GM19043 (cell line): ENCODE data around the gene CDC45.

ENCODE experiments used
- ATAC-seq: cut with Tn5 transposase; IDR thresholded peaks from one replicate; pipeline ENCODE4 v1.9.1; 2021; ENCODE audit warnings: low read depth; ENCODE audit not compliant: unreplicated experiment

CDC45 gene

GRCh38 chr22:19492504-19493174 lies 12.9 kb downstream of the CDC45 start:
- no peak for ATAC-seq

- ATAC-seq = no peak
These were observed 14.4 kb downstream of the CDC45 start for GRCh38 chr22:19494001-19494560.

GRCh38 chr22:19494676-19495173 lies 15.0 kb downstream of the CDC45 start:
- ATAC-seq = no peak

- no peak for ATAC-seq
These were observed 16.0 kb downstream of the CDC45 start for GRCh38 chr22:19495562-19496323.

GRCh38 chr22:19496324-19496630 lies 16.6 kb downstream of the CDC45 start:
- no peak for ATAC-seq

- no peak for ATAC-seq
These were observed 17.5 kb downstream of the CDC45 start for GRCh38 chr22:19497245-19497644.

- ATAC-seq = no peak
These were observed 18.6 kb downstream of the CDC45 start for GRCh38 chr22:19498154-19498865.

GRCh38 chr22:19498866-19499190 lies 19.1 kb downstream of the CDC45 start:
- no peak for ATAC-seq

GRCh38 chr22:19499236-19499879 lies 19.6 kb downstream of the CDC45 start:
- no peak for ATAC-seq

- no peak for ATAC-seq
These were observed 20.1 kb downstream of the CDC45 start for GRCh38 chr22:19499880-19500242.

- ATAC-seq = no peak
These were observed 22.3 kb downstream of the CDC45 start for GRCh38 chr22:19501897-19502447.

- no peak for ATAC-seq
These were observed 23.6 kb downstream of the CDC45 start for GRCh38 chr22:19503367-19503766.

GRCh38 chr22:19503869-19504268 lies 24.1 kb downstream of the CDC45 start:
- ATAC-seq = no peak

GRCh38 chr22:19504900-19505734 lies 25.4 kb downstream of the CDC45 start:
- ATAC-seq = no peak

GRCh38 chr22:19505735-19506126 lies 26.0 kb downstream of the CDC45 start:
- no peak for ATAC-seq

GRCh38 chr22:19506212-19506611 lies 26.5 kb downstream of the CDC45 start:
- no peak for ATAC-seq

GRCh38 chr22:19507534-19507861 lies 27.8 kb downstream of the CDC45 start:
- ATAC-seq = no peak

GRCh38 chr22:19508024-19508776 lies 28.5 kb downstream of the CDC45 start:
- ATAC-seq = no peak

- no peak for ATAC-seq
These were observed 29.5 kb downstream of the CDC45 start for GRCh38 chr22:19509191-19509590.
